SK-N-SH treated with all-trans-retinoic acid at 6 μM for 48 hours (cell line): ENCODE results near the gene EPS8.

Experiments
- ARNTL ChIP-seq: fragments of 450-650 bp; formaldehyde crosslinking; IDR thresholded peaks from 2 replicates; pipeline ENCODE4 v1.5.0; 2020; ENCODE audit warnings: low read depth, mild to moderate bottlenecking, moderate library complexity, borderline replicate concordance
- BACH2 ChIP-seq: fragments of 250-450 bp; sonication (Bioruptor Pico); IDR thresholded peaks from 2 replicates; pipeline ENCODE4 v1.9.0; 2021; ENCODE audit warnings: mild to moderate bottlenecking, borderline replicate concordance
- CSDC2 ChIP-seq: fragments of 250-450 bp; sonication (Bioruptor Pico); IDR thresholded peaks from 2 replicates; pipeline ENCODE4 v1.5.0; 2020; ENCODE audit warnings: mild to moderate bottlenecking, moderate library complexity
- PPARA ChIP-seq: fragments of 250-450 bp; sonication (Bioruptor Pico); IDR thresholded peaks from 2 replicates; pipeline ENCODE4 v1.5.0; 2020; ENCODE audit warnings: mild to moderate bottlenecking, borderline replicate concordance
- ZFP3 ChIP-seq: fragments of 250-450 bp; sonication (Bioruptor Pico); IDR thresholded peaks from 2 replicates; pipeline ENCODE4 v1.5.0; 2020; ENCODE audit warnings: mild to moderate bottlenecking, moderate library complexity
- ZFP30 ChIP-seq: fragments of 450-650 bp; formaldehyde crosslinking; IDR thresholded peaks from 2 replicates; pipeline ENCODE4 v1.5.0; 2022; ENCODE audit warnings: mild to moderate bottlenecking, moderate library complexity
- ZNF565 ChIP-seq: fragments of 450-650 bp; formaldehyde crosslinking; conservative IDR thresholded peaks from 2 replicates; pipeline ENCODE4 v1.5.0; 2020; ENCODE audit warnings: low read depth, mild to moderate bottlenecking, moderate library complexity
- TF ChIP-seq, protein P1 (sequence below): fragments of 250-450 bp; sonication (Bioruptor Pico); IDR thresholded peaks from 2 replicates; pipeline ENCODE4 v1.5.0; 2020; ENCODE audit warnings: mild to moderate bottlenecking, moderate library complexity
- TF ChIP-seq, protein P2 (sequence below): fragments of 250-450 bp; sonication (Bioruptor Pico); IDR thresholded peaks from 2 replicates; pipeline ENCODE4 v1.8.0; 2020; ENCODE audit warnings: mild to moderate bottlenecking, moderate library complexity, borderline replicate concordance

DNA sequence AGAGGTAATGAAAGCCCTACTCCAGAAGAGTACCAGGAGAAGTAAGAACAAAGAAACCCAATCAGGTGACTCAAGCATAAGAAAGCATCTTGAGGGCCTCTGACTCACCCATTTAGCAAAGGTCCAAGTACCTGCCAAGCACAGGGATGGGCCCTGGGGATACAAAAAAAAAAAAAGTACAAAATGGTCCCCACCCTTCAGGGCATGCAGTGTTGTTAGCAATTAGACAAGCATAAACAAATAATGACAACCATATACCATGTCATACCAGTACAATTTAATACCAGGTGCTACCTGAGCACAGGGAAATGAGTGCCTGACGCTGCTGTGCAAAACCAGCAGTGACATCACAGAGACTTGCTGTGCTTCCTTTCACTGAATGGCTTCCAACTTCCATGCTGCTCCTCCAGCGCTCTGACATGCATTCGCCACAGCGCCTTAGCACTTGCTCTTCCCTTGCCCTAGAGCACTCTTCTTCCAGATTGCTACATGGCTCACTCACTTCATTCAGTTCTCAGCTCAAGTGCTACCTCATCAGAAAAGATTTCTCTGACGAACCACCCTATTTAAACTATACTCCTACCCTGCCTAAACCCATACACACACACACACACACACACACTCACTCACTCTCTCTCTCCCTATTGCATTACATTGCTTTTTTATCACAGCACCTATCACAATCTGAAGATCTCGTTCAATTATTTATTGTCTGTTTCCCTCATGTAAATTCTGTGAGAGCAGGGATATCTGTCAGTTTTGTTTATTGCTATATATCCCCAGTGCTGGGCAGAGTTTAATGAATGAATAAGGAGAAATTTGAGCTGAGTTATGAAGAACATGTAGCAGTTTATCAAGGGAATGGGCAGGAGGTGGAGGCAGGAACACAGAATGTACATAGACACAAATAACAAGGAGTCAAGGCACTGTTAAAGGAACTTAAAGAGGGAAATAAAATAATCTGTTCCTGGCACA is 12.9 kb upstream of the EPS8 start:
- TF ChIP-seq ARNTL (CRISPR knock-in tag), result no peak
- TF ChIP-seq, protein P1, sequence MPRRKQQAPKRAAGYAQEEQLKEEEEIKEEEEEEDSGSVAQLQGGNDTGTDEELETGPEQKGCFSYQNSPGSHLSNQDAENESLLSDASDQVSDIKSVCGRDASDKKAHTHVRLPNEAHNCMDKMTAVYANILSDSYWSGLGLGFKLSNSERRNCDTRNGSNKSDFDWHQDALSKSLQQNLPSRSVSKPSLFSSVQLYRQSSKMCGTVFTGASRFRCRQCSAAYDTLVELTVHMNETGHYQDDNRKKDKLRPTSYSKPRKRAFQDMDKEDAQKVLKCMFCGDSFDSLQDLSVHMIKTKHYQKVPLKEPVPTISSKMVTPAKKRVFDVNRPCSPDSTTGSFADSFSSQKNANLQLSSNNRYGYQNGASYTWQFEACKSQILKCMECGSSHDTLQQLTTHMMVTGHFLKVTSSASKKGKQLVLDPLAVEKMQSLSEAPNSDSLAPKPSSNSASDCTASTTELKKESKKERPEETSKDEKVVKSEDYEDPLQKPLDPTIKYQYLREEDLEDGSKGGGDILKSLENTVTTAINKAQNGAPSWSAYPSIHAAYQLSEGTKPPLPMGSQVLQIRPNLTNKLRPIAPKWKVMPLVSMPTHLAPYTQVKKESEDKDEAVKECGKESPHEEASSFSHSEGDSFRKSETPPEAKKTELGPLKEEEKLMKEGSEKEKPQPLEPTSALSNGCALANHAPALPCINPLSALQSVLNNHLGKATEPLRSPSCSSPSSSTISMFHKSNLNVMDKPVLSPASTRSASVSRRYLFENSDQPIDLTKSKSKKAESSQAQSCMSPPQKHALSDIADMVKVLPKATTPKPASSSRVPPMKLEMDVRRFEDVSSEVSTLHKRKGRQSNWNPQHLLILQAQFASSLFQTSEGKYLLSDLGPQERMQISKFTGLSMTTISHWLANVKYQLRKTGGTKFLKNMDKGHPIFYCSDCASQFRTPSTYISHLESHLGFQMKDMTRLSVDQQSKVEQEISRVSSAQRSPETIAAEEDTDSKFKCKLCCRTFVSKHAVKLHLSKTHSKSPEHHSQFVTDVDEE (CRISPR knock-in tag), result no peak
- no peak for TF ChIP-seq BACH2
- TF ChIP-seq CSDC2 (CRISPR knock-in tag), result no peak
- TF ChIP-seq, protein P2, sequence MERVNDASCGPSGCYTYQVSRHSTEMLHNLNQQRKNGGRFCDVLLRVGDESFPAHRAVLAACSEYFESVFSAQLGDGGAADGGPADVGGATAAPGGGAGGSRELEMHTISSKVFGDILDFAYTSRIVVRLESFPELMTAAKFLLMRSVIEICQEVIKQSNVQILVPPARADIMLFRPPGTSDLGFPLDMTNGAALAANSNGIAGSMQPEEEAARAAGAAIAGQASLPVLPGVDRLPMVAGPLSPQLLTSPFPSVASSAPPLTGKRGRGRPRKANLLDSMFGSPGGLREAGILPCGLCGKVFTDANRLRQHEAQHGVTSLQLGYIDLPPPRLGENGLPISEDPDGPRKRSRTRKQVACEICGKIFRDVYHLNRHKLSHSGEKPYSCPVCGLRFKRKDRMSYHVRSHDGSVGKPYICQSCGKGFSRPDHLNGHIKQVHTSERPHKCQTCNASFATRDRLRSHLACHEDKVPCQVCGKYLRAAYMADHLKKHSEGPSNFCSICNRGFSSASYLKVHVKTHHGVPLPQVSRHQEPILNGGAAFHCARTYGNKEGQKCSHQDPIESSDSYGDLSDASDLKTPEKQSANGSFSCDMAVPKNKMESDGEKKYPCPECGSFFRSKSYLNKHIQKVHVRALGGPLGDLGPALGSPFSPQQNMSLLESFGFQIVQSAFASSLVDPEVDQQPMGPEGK (CRISPR knock-in tag), result no peak
- TF ChIP-seq ZFP3 (CRISPR knock-in tag), result no peak
- no peak for TF ChIP-seq ZFP30 (CRISPR knock-in tag)
- no peak for TF ChIP-seq ZNF565 (CRISPR knock-in tag)
- no peak for TF ChIP-seq PPARA (CRISPR knock-in tag)
